Activated T-helper 2 cell treated with anti-CD3 and anti-CD28 coated beads, Interferon-gamma antibody, Interleukin-2, Interleukin-4, amounts not matched to agents 10 μg/mL and 5 μg/mL and 100 μg/mL, durations not matched to agents 14 hours and 24 hours and 36 hours (primary cell): ENCODE results near the gene CFC1. TPM values are rescaled to one million over a fixed set of nuclear protein-coding genes. Genes with fewer than 3 reads are reported as not detected.
"Not testable (repeated sequence)": the region's sequence is repeated elsewhere in the genome, so short reads cannot be mapped to it uniquely, and the experiment has no call there.

ENCODE experiments used
- DNase-seq: peaks from one replicate; pipeline ENCODE4 v3.0.0; 2021; ENCODE audit warnings: low spot score
- H3K27ac Mint-ChIP-seq: one replicate; pipeline ENCODE4 v1.8.0; 2021; ENCODE audit warnings: mixed read lengths
- H3K27me3 Mint-ChIP-seq: one replicate; pipeline ENCODE4 v1.8.0; 2021; ENCODE audit warnings: low read depth, mixed read lengths
- H3K36me3 Mint-ChIP-seq: one replicate; pipeline ENCODE4 v1.8.0; 2021; ENCODE audit warnings: low read depth, mixed read lengths
- H3K4me1 Mint-ChIP-seq: one replicate; pipeline ENCODE4 v1.8.0; 2021; ENCODE audit warnings: low read depth, mixed read lengths
- H3K4me3 Mint-ChIP-seq: one replicate; pipeline ENCODE4 v1.8.0; 2021; ENCODE audit warnings: low read depth, mild to moderate bottlenecking, moderate library complexity, mixed read lengths
- H3K9me3 Mint-ChIP-seq: one replicate; pipeline ENCODE4 v1.8.0; 2021; ENCODE audit warnings: mixed read lengths
- intact Hi-C: fragments of 100-400 bp; cut with micrococcal nuclease; formaldehyde crosslinking; loops from one replicate; pipeline ENCODE4 v1.15.1; 2023
- total RNA-seq: library from RNA; stranded (reverse); gene quantifications from 2 replicates; pipeline ENCODE4 v1.2.3, GENCODE V29; 2022

Gene CFC1
- total RNA-seq, 1 donor from 2014 or later, result not detected

DNA sequence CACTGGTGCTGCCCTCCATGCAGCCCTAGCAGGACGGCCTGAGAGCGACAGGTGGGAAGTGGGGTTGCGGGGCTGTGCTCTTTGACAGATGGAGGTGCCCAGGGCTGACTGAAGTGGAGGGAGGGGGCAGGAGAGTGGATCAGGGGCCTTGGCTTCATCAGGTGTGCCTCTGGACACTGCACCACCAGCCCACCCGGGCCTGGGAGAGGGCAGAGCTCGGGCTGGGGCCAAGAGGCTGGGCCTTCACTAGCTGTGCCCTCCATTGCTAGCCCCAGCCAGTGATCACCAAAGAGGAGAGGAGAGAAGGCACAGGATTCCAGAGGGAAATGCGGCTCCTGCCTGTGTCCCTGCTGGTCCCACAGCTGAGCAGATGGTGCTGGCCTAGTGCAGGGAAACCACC lies 2.6 kb downstream of the CFC1 start:
- H3K4me3 Mint-ChIP-seq, H3K9me3 Mint-ChIP-seq, DNase-seq, H3K36me3 Mint-ChIP-seq, intact Hi-C loops, H3K27ac Mint-ChIP-seq, H3K27me3 Mint-ChIP-seq, H3K4me1 Mint-ChIP-seq: not testable (repeated sequence)

DNA sequence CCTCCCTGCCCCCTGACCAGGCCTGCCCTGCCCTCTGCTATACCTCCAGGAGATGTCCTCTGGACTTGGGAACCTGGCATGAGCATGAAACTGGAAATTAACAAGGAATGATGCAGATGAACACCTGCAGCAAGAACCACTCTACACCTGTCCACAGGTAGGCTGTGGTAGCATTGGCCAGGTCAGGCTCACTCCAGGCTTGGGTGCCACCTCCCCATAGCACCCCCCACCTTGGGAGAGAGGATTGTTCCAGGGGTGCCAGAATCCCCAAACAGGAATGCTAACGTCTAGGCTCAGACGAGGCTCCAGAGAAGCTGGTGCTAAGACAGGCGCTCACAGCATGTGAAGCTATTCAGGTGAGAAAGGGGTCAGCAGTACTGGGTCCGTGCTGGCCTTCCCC lies 5.4 kb downstream of the CFC1 start:
- H3K4me1 Mint-ChIP-seq, H3K4me3 Mint-ChIP-seq, H3K27me3 Mint-ChIP-seq, H3K9me3 Mint-ChIP-seq, intact Hi-C loops, H3K36me3 Mint-ChIP-seq, H3K27ac Mint-ChIP-seq, DNase-seq: not testable (repeated sequence)

DNA sequence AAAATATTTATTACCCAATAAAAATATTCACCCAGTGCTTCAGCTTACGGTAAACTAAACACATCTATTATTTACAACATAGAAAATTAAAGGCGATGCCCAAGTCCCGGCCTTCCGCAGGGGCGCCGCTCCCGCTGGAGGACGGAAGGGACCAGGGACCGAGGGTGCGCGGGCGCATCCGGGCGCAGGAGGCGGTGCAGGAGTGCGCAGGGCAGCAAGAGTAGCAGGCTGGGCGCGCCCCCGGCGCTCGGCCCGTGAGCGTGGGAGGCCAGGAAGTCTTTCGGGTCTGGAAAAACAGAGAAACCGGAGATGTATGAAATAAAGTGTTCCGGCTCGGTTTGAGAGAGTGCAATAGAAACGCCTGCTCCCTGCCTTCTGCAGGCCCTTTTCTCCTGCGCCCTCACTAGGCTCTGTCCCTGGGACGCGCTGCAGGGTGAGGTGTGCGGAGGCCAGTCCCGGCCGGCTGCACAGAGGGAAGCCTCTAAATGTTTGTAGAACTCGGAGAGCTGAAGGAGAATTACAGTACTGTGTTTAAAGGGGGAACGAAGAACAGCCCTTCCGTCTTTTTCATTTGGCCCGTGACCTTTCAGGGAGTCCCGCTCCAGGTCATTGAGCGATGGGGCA lies 6.5 kb downstream of the CFC1 start:
- H3K36me3 Mint-ChIP-seq, DNase-seq, intact Hi-C loops, H3K27ac Mint-ChIP-seq, H3K4me3 Mint-ChIP-seq, H3K9me3 Mint-ChIP-seq, H3K4me1 Mint-ChIP-seq, H3K27me3 Mint-ChIP-seq: not testable (repeated sequence)

DNA sequence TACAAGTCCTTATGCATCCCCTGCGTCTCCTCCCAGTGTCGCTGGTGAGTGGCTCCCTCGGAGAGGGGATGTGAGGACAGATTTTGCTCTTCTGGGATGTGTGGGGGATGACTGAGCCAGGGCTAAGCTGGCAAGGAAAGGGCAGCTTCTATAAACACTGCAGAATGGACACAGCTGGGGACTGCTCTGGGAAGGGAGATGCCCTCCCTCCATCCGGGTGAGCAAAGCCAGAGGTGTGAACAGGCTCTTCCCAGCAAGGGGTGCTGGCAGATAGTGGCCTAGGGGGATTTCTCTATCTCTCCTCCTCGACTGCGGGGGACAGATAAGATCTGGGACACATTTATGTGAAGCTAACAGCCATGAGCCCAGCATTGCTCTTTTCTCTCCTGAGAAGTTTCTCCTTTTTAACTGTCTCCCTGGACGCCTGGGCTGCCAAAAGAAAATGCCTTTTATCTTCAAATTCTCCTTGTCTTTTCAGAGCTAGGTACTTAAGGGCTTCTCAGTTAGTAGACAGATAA lies 8.5 kb downstream of the CFC1 start:
- intact Hi-C loops, H3K27ac Mint-ChIP-seq, H3K27me3 Mint-ChIP-seq, DNase-seq, H3K9me3 Mint-ChIP-seq, H3K4me1 Mint-ChIP-seq, H3K36me3 Mint-ChIP-seq, H3K4me3 Mint-ChIP-seq: not testable (repeated sequence)

DNA sequence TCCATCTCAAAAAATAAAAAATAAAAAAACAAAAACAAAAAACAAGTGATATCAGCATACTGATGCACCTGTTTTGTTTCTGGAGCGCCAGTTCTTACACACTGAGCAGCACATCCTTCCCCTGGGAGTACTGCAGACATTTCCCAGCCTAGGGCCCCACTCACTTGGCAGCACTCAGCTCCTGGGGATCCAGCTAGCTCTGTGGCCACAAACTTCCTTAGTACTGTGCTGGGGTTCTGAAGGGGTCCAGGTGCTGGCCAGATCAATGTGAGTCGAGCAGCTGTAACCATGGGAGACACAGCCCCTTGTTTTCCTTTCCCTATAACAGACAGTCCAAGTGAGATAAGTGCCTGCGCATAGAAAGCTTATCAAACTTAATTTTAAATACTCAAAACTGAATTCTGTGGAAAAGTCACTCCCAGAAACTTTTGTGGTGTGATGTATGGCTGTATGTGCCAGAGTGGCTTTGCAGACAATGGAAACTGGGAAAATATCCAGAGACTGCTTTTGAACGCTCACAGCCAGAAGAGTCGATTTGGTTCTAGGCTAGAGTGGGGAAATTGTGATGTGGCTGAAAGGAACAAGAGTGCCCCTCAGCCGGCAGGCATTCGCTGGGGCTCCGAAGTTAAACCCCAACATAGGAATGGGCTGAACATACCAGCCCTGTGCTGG lies 9.1 kb downstream of the CFC1 start:
- H3K27me3 Mint-ChIP-seq, H3K9me3 Mint-ChIP-seq, H3K4me1 Mint-ChIP-seq, H3K36me3 Mint-ChIP-seq, H3K4me3 Mint-ChIP-seq, H3K27ac Mint-ChIP-seq, DNase-seq, intact Hi-C loops: not testable (repeated sequence)

DNA sequence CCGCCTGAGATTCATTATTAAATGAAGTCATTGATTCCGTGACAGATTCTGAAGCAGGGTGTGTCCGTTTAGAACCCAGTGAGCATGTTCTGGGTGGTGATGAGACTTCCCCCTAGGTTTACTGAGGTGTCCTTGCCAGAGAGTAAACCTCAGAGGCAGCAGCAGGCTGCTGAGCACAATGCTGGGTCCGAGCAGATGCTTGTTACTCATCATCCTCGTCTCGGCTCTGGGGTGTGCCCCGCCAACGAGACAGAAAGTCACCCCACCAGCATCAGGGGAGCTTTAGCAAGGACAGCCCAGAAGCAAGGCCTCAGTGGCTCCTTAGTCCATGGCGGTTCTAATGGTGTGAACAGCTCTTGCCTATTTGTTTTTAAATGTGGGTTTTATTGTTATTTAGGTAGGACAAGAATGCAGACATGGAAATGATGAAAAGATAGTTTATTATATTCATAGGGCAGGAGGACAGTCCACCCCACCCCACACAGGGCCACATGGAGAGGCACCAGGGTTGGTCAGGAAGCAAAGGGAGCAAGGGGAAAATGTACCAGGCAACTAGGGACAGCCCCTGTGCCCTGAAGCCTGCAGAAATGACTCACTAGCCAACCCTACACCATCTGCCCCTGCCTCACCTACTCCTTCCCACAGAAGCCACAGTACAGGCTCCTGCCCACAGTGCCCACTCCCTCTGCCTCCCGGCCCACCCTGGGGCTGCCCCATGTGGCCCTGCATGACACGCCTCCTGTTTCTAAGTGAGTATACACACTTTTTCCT lies 10.5 kb downstream of the CFC1 start:
- H3K27ac Mint-ChIP-seq, H3K9me3 Mint-ChIP-seq, H3K36me3 Mint-ChIP-seq, H3K4me1 Mint-ChIP-seq, H3K27me3 Mint-ChIP-seq, intact Hi-C loops, H3K4me3 Mint-ChIP-seq, DNase-seq: not testable (repeated sequence)

DNA sequence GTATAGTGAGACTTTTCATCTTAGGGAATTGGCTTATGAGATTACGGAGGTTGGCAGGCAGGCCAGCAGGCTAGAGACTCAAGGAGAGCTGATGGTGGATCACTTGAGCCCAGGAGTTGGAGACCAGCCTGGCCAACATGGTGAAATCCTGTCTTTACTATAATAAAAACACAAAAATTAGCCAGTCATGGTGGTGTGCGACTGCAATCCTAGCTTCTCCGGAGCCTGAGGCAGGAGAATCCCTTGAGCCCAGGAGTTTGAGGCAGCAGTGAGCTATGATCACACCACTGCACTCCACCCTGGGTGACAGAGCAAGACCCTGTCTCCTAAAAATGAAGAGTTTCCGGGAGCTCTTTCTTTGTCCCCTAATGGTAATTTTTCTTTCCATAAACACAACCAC lies 14.6 kb downstream of the CFC1 start:
- H3K4me1 Mint-ChIP-seq, H3K27ac Mint-ChIP-seq, H3K36me3 Mint-ChIP-seq, H3K4me3 Mint-ChIP-seq, H3K27me3 Mint-ChIP-seq, H3K9me3 Mint-ChIP-seq, DNase-seq, intact Hi-C loops: not testable (repeated sequence)

DNA sequence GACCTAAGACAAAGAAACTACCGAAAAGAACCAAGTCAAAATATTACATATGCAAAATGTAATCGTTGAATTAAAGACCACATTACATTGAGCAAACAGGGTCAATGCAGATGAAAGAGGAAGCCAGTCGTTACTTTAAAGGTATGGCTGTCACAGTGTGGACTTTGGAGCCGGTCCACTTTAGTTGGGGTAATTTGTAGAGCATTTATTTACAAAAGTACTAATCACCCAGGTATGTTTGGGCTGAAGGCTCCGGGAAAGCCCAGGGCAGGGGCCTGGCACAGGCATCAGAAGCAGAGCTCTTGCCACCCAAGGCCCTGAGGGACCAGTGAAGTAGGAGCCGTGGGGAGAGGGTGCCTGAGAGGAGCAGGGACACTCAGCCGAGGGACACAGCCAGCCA lies 15.8 kb downstream of the CFC1 start:
- DNase-seq, H3K9me3 Mint-ChIP-seq, H3K4me1 Mint-ChIP-seq, H3K4me3 Mint-ChIP-seq, H3K36me3 Mint-ChIP-seq, H3K27me3 Mint-ChIP-seq, intact Hi-C loops, H3K27ac Mint-ChIP-seq: not testable (repeated sequence)

DNA sequence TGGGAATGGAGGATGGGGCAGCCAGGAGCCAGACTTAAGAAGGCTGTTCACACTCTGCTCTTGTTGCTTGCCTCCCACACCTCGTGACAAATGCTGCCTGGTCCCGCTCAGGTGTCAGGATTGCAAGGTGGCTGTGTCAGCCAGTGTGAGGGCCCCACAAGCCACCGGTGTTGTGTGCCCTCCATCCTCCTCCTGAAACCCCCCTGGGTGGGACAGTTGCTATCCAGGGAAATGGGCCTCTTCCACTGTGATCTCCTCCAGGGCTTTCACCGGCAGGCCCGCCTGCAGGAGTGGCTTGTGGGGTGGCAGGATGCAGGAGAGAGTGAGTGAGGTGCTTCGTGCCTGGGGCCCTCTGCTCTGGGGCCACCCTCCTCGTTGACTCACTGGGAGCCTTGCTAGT lies 16.4 kb downstream of the CFC1 start:
- DNase-seq, H3K4me1 Mint-ChIP-seq, H3K27ac Mint-ChIP-seq, intact Hi-C loops, H3K4me3 Mint-ChIP-seq, H3K27me3 Mint-ChIP-seq, H3K36me3 Mint-ChIP-seq, H3K9me3 Mint-ChIP-seq: not testable (repeated sequence)

DNA sequence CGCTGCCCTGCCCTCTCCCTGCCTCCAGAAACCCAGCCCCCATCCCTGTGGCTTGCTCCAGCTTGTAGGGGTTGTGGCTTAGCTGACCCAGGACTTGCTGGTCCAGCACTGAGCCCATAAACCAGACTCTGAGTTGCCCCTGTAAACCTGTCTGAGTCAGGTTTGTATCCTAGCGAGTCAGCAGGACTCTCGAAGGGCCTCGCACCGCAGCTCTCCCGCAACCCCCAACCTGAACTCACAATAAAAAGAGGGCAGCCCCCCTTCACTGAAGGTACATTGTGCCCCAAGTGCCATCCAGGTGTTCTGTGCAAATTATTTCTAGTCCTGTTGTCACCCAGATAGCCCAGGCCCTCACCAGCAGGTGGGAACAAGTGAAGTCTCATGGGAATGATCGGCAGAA lies 17.9 kb downstream of the CFC1 start:
- H3K36me3 Mint-ChIP-seq, DNase-seq, H3K27me3 Mint-ChIP-seq, H3K9me3 Mint-ChIP-seq, H3K27ac Mint-ChIP-seq, intact Hi-C loops, H3K4me3 Mint-ChIP-seq, H3K4me1 Mint-ChIP-seq: not testable (repeated sequence)

DNA sequence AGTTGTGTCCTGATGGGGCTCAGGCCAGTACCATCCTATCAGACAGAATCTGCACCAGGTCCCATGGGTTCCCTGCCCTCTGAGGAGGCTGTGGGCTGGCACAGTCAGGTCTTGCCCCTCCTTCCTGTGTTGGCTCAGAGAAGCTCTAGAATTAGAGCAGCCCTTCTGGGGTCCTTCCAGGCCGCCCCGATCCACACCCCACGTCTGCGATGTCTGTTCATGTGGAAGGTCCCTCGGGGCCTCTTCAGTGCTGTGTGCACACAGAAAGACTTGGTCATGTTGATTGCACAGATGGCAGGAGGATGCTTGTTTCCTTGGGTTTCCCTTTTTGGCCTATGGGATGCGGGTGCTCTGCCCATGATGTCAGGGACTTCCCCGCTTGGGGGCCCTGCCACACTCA lies 20.3 kb downstream of the CFC1 start:
- H3K36me3 Mint-ChIP-seq, H3K27ac Mint-ChIP-seq, H3K27me3 Mint-ChIP-seq, H3K4me3 Mint-ChIP-seq, H3K4me1 Mint-ChIP-seq, DNase-seq, H3K9me3 Mint-ChIP-seq, intact Hi-C loops: not testable (repeated sequence)

DNA sequence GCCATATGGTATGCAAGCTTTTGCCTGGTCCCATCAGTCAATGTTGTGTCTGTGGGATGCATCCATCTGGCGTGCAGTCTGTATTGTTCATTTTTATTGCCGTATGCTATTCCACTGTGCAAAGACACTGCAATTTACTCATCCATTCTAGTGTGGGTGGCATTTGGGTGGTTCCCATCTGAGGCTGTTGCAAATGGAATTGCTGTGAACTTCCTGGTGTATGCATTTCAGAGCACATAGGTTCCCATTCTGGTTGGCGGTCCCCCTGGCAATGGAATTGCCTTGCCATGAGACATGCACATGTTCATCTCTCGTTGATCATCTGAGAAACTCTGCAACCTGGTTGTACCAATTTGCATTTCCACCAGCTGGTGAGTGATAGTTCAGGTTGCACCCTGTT lies 21.8 kb downstream of the CFC1 start:
- H3K27me3 Mint-ChIP-seq, H3K36me3 Mint-ChIP-seq, H3K4me3 Mint-ChIP-seq, intact Hi-C loops, H3K27ac Mint-ChIP-seq, H3K4me1 Mint-ChIP-seq, DNase-seq, H3K9me3 Mint-ChIP-seq: not testable (repeated sequence)

DNA sequence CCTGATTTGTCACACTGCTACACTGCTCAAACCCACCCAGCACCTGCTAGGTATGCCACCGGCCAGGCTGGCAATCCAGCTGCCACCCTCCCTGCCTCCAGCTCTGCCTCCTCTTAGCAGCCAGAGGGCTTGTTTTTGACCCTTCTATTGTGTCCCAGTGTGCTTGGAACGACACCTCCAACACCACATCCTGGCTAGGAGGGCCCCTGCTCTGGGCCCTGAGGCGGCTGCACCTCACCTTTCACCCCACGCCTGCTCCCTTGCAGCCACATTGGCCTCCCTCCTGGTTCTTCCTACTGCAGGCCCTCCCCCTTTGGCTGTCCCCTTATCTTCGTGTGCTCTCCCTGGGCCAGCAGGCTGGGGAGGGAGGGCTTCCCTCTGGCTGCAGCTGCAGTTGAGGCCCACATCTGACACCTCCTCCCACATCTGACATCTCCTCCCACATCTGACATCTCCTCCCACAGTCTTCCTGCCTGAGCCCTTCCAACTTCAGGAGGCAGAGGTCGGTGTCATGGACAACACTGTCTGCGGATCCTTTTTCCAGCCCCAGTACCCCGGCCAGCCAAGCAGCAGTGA lies 23.1 kb downstream of the CFC1 start:
- DNase-seq, H3K4me1 Mint-ChIP-seq, H3K9me3 Mint-ChIP-seq, intact Hi-C loops, H3K4me3 Mint-ChIP-seq, H3K27ac Mint-ChIP-seq, H3K36me3 Mint-ChIP-seq, H3K27me3 Mint-ChIP-seq: not testable (repeated sequence)
